KG1 (cell line): Measurements from ENCODE around the gene PLA2R1.
"Not testable (repeated sequence)": the region's sequence is repeated elsewhere in the genome, so short reads cannot be mapped to it uniquely, and the experiment has no call there.

Experiments
- DNase-seq: peaks from one replicate; lab custom pipeline; 2025; lab: John Stamatoyannopoulos, UW

The PLA2R1 gene

DNA sequence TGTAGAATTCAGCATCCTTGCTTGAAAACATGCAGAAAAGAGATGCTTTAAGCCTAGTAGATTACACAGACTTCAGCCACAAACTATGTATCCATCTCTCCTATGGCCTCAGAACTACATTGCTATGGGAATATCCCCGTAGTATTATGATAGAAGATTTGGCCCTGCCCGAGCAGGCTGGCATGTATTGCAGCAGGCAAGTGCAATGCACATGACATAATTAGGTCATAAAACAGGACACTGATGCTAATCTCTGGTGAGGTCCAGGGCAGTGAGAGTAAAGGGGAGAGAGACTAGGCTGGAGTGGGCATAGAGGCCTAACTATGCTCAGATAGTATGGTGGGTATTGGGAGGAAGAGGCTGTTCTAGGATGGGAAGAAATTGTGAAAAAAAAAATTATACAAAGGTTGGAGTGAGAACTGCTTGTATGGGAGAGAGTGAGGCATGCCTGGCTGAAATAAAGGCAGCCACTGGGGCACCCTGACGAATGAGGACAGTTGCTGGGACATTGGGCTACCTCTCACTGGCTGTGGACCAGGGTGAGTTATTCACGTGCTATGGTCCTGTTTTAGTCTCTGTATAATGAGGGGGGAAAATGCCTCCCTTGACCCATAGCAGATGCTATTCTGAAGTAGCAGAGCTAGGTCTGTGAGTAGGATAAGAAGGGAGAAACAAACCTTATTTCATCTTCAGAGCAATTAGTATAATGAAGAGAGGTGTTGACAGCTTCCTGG is 1.6 kb upstream of the PLA2R1 start:
- DNase-seq: no peak

DNA sequence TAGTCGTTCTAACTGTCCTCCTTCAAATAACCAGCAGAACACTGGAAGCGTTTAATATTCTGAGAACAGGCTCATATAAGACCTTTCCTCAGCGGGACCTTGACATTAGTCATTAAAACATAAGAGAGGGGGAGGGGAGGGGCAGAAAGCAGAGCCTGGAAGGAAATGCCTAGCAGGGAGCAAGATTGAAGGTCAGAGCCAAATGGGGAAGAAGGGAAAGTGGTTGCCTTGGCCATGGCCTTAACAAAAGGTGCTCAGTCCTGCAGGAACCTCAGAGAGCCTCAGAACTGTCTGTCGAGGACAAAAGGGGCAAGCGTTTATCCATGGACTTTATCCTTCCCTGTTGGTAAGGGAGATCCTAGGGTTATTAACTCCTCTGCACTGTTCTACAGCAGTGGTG is 856 bp upstream of the PLA2R1 start:
- DNase-seq: no peak

DNA sequence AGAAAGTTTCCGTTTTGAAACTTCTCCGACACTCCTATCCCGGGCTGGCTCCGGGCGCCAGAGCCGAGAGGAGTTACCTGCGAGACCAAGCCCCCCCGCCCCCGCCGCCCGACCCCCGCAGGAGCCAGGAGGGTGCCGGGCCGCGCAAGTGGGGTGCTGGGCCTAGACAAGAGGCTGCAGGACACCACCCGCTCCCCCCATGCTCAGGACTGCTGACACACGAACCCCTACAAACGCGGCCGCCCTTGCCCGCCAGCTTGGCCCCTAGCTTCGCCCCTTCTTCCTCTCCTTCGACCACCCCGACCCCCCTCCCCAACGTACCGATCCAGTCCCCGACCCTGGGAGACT is 497 bp downstream of the PLA2R1 start:
- no peak for DNase-seq

DNA sequence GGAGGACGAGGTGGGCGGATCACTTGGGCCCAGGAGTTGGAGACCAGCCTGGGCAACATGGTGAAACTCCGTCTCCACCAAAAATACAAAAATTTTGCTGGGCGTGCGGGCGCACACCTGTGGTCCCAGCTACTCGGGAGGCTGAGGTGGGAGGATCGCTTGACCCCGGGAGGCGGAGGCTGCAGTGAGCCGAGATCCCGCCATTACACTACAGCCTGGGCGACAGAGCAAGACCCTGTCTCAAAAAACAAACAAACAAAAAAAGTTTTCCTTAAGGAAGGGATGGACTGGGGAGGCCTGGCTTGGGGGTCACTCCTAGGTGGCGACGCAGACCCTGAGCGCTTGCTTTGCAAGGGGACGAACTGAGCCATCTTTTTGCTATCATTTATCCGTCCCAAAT is 882 bp downstream of the PLA2R1 start:
- no peak for DNase-seq

DNA sequence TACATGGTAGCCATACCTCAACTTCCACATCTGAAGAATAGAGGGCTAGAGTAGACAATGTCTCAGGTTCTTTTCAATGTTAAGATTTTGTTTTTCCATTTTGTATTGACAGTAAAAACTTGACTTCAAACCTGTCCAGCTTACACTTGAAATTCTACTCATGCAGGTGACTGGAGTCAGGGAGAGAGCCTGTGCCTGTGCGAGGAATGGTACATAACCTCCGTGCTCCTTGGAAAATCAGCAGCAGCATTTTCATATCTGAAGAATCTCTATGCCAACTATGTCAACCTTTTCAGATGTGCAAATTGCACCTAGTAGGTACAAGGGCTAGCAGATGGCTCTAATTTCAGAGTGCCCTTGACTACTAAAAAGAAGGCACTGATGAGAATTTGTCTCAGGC is 2.1 kb downstream of the PLA2R1 start:
- no peak for DNase-seq

DNA sequence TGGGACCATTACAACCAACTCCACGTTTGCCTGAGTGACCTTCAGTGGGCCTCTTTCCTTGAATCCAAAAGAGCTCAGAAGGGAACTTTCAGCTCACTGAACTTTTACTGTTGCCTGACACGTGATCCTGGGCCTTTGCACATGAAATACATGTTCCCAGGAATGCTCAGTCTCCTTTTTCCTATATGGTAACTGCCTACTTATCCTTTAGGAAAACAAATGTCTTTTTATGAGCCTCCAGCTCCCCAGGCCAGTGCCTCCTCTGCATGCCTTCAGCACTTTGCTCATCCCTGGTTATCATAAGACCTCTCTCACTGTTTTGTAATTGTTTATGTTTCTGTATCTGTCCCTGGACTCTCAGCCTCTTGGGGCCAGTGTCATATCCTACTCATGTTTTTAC is 5.1 kb downstream of the PLA2R1 start:
- no peak for DNase-seq

DNA sequence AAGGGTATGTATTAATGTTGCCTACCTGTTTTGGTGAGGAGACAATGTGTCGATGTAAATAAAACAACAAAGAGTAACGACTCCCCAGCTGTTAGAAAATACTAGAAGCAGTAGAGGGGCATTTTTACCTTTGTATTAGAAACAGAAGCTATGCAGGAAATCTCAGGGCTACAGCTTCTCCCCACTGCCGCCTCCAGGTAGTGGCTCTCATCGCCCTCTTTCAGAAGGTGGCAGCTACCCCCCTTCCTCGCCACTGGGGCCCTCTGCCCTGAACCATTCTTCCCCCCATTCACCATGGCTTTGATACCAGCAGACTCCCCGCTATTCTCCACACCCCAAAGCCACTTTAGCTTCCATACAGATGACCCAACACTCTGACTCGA is 6.7 kb downstream of the PLA2R1 start:
- DNase-seq: no peak

DNA sequence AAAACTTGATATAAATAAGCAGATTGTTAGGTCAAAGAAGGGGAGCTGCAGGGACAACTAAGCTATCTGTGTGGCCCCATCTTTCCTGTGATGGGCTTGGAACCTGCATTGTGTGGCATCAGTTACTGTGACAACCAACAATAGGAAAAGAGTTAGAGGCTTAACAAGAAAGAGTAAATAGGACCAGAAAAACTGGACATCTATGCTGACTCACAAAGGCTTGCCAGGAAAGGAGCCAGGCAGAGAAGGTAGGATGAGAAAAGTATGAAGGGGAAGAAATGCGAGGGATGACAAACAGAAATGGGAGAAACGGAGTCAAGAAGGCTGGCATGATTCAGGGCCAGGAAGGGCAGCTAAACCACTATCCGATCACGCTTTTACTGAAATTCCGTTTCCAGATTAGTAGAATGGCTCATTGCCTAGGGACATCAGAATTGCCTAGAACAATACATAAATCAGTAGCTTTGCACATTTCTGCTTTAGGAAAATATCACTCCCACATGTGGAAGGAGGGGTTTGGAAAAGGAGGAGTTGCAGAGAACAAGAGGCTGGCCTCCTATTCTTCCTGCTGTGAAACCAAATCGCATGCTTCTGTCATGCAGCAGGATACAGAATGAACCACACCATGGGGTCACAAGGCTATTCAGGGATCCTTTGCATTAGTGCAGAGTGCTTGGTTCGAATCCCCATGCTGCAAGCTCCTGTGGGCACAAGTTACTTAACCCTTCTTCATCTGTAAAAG is 7.3 kb downstream of the PLA2R1 start:
- DNase-seq: no peak

DNA sequence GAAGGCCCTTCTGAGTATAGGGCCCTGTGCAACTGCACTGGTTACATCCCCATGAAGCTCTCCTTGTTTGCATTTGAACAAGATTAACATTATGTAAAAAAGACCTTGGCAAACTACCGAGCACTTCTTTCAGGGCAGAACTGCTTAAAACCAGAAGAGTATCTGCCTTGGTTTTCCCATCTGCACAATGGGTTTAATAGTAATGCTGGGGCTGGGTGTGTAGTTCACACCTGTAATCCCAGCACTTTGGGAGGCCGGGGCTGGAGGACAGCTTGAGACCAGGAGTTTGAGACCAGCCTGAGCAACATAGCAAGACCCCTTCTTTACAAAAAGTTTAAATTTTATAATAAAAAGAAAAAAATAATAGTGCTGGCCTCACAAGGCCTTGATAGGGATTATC is 8.5 kb downstream of the PLA2R1 start:
- no peak for DNase-seq

DNA sequence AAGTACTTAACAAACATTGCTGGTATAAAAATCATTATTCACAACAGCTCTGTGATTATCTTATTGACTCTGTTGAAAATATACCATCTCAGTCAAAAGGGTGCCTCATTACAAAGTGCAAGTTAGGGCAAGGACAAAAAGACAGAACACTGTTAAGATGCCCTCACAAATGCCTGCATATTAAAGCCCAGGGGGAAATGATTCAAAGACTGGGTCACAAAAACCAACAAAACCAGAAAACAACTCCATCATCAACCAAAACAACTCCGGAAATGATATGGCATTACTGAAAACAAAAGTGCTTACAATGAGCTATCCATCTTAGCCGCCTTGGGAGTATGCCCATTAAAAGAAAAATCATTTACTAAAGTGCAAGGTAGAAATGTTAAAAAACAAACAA is 9.9 kb downstream of the PLA2R1 start:
- DNase-seq: no peak

DNA sequence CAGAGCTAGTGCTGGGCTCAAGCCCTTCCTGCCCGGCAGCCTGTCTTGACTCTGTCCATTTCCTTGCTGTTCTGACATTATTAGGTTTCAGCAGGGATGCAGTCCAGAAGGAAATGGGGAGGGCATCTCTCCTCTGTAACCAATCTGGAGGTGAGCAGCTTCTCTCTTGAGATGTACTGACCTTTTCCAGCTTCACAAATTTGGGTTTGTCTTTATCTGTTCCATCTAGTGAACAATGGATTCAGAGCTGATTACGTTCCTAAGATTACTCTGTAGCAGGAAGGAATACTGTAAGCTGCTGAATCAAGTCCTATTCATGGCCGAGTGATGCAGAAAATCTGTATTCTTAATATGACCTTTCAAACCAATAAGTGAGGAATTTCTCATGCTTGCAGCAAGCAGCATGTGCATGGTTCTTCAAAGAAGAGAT is 11.0 kb downstream of the PLA2R1 start:
- DNase-seq: no peak

DNA sequence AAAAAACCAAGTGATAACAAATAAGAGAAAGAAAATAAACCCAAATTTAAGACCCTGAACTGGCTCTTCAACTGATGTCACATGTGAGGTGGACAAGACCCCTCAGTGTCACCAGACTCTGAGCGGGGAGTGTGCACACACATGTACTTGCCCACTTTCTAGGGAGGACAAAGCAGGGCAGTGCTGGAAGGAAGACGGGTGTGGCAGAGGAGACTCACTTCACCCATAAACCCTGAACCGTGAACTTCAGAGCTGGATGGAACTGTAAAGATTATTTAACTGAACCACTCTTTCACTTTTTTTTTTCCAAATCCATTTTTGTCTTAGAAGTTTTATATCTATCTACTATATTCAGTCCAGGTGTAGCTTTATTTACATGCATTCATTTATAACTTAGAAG is 12.3 kb downstream of the PLA2R1 start:
- DNase-seq: no peak

DNA sequence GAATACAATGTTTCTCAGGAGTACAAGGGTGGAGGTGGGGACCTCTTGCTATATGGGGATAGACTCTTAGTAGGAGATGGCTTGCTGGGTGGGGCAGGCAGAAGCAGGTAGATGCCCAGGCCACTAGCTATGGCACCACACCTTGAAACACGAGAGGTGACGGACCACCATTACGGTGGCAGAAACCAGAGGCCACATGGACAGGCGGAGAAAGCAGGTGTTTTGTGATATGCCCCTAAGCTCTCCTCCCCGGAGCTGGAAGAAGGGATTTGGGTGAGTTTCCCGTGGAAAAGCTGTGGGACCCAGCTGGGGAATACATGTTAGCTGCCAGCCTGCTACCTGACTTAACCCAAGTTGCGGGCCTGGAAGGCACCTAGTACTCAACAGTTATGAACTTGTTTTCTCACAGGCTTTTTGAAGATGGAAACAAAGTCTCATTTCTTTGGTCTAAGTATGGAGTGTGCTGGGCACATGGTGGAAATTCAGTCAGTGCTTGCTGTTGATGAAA is 16.7 kb downstream of the PLA2R1 start:
- DNase-seq: no peak

DNA sequence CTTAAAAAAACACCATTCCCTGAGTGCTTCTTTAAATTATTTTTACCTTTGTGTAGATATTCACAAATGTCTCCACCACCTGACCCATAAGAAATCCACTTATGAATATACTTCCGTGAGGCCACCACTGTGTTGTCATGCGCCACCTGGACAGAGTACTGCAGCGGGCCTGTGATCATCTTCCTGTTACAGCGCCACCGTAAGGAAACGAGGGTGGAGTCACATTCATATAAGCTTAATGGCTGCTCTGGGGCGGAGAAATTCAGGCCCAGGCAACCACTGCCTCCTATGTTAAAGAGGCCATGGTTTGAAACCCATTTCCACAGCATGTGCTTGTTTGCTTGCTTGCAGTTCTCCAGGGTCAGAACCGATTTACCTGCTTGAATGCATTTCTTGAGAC is 17.7 kb downstream of the PLA2R1 start:
- no peak for DNase-seq

DNA sequence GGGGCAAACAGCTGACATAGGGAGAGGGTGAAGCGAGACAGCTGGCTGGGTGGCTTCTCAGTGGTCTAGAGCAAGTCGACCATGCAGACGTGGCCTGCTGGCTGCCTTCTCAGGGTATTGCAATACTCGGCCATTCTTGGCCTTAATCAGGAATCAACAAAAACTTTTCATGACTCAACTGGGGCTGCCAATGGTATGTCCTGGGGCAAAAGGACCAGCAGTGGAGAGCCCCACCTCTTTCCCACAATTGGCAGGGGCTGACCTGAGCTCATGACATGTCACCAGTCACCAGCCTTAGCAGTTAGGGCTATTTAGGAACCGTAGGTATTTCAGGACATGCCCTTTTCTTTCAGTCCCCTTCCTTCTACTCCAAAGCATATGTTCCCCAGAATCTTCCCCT is 19.1 kb downstream of the PLA2R1 start:
- no peak for DNase-seq

DNA sequence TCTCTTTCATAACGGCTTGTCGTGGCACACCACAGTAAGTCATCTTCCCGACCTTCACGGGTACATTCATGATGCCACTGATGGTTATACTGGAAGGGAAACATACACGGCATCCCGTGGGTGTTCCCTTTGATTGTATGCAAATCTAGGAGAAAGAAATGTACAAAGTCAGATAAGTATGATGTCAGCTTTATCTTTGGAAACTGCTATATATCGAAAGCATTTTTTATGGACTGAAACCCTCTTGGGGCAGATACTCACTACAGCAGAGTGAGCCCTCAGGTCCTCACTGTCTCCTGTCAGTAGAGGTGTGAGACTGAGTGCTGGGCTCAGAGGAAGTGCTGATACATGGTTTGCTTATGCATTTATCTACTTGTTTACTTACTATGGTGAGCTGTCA is 20.4 kb downstream of the PLA2R1 start:
- no peak for DNase-seq

DNA sequence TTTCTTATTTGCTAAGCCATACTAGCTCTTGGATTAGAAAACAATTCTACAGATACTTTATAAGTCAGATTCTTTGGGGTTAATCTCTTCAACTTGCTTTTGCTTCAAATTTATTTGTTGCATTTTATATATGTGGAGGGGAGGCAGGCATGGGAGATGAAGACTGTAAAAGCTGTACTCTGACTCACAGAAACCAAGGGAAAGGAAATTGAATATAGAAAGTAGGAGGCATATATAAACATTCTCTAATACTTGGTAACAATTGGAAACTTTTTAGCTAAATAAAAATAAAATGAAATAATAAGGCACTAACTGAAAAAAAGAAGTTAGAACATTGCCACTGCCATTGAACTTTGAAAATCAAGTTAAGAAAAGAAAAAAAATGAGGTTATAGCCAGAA is 21.3 kb downstream of the PLA2R1 start:
- no peak for DNase-seq

DNA sequence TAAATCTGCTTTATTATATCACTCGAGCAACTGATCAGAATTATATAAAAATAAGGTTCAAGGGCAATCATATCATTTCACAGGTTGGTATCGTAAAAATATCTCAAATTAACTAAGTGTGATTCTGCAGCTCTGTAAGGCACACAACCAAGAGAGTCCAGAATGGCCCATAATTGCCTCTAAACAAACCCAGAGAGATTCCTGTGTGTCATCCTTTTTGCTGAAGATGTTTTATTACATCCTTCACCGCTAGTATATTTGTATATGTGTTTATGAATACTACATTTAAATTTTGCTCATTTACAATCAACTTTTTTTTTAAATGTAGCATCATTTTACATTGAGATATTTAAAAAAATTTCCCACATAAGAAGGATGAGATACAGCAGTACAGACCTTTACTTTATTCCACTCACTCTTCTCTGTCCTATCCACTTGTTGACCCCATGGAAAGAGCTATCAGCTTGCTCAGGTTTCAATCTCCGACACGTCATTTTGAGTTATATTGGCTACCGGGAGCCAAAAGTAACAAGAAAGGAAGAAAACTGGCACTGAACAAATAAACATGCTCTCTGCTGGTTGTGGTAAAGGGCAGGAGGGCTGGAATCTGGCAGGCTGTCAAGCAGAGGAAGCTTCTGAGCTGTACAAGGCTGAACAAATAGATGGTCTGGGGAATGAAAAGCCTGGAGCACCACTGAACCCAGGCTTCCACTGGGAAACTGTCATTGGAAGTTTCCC is 23.1 kb downstream of the PLA2R1 start:
- no peak for DNase-seq

DNA sequence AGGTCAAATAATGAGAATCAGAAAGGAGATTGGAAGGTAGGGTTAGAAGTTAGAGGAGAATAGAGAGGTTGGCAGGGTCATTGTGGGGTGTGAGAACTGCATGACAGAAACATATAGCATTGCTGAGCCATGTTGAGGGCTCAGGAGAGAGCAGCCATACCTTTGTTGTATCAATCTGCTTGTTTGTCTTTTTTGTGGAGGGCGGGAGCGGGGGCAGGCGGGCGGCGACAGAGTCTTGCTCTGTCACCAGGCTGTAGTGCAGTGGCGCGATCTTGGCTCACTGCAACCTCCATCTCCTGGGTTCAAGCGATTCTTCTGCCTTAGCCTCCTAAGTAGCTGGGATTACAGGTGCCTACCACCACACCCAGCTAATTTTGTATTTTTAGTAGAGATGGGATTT is 23.8 kb downstream of the PLA2R1 start:
- not testable (repeated sequence) for DNase-seq

DNA sequence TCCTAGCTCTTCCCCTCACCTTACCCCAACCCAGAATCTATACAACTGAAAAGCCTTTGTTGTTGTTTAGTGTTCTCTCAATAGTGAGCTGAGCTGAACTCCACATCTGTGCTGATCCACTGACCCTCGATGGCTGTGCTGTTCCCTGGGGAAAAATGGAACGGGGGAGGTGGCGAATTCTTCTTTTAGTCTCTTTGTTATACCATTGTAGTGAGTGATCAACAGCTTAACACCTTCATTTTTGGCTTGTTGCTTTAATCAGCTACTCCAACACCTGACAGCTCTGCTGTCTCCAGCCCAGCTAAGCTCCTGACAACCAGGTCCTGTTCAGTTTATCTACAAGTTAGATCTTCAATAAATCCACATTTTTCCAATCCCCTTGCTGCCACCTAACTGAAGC is 25.7 kb downstream of the PLA2R1 start:
- no peak for DNase-seq

DNA sequence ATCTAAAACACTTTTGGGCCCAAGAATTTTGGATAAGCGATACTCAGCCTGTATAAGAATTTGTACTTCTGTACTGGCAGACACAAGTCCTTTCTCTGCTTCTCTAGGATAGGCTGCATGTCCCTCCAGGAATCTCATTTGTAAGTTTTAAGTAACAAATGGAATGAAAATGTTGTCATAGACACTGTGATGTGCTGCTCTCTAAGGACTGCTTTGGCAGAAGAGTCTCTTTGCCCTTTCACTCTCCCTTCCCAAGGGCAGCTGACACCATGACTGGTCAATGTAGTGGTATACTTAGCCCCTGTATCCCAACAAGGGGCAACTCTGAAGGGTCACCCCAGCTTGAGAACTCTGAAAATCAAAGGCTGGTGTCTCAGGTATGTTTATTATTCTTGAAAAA is 27.3 kb downstream of the PLA2R1 start:
- no peak for DNase-seq

DNA sequence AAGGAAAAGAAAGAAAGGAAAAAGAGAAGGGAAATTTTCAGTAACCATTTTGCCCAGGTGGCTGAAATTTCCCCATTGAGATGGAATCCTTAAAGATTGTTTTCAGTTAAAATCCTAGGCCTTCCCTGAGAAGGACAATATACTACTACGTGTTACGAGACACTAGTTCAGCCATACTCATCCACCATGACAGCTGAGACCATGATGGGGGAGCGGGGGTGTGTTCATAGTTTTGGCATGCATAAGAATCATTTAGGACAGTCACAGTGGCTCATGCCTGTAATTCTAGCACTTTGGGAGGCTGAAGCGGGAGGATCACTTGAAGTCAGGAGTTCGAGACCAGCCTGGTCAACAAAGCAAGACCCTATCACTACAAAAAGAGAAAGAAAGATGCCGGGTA is 28.0 kb downstream of the PLA2R1 start:
- DNase-seq: no peak

DNA sequence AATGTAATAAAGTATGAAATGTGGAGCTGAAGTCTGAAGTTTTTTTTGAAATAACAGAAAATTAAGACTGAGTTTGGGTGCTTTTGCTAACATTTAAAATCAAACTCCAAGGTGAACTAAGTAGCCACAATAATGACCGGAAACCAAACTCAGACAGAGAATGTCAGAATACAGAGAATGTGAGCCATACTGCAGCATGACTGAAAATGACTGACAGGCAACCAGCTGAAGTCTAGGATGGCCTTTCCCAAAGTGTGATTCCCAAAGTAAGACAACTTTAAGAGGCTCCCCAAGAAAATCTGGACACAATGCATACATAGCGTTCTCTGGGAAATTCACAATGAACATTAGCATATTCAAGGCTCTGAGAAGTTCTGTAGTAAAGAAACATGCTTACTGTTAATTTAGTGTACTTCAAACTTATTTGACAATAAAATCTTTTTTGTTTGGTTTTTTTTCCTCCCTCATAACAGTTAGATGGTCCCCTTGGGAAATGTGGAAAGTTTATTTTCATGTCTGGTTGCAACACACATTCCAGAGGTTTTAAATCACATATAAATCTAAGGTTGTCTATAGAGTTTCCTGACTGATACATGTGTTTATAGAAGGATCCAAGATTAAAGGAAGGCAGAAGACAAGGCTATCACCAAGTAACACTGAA is 28.6 kb downstream of the PLA2R1 start:
- no peak for DNase-seq
